ENCODE measurements around the gene ERVK3-1. TPM values are rescaled to one million over a fixed set of nuclear protein-coding genes. Genes with fewer than 3 reads are reported as not detected.

The ERVK3-1 gene
- total RNA-seq, 1 donor from 2014 or later = 40.4 TPM

DNA sequence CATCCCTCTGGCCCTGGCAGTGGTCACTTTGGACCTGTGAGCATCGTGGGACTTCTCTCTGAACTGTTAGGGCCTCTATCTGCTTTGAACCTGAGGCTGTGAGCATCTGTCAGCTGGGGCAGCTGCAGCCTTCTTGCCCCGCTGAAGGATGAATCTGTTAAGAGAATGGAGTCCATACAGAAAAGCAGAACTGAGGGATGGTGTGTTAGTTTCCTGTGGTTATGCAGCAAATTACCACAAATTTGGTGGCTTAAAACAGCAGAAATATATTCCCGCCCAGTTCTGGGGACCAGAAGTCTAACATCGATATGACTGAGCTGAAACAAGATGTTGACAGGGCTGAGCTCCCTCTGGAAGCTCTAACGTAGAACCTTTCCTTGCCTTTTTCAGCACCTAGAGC lies 59.0 kb downstream of the ERVK3-1 start:
- no peak for DNase-seq (ENCODE audit: low read depth)
- no peak overlapping the region for H3K4me3 ChIP-seq (ENCODE audit: low read depth, low read length)
- TF ChIP-seq, protein P1, sequence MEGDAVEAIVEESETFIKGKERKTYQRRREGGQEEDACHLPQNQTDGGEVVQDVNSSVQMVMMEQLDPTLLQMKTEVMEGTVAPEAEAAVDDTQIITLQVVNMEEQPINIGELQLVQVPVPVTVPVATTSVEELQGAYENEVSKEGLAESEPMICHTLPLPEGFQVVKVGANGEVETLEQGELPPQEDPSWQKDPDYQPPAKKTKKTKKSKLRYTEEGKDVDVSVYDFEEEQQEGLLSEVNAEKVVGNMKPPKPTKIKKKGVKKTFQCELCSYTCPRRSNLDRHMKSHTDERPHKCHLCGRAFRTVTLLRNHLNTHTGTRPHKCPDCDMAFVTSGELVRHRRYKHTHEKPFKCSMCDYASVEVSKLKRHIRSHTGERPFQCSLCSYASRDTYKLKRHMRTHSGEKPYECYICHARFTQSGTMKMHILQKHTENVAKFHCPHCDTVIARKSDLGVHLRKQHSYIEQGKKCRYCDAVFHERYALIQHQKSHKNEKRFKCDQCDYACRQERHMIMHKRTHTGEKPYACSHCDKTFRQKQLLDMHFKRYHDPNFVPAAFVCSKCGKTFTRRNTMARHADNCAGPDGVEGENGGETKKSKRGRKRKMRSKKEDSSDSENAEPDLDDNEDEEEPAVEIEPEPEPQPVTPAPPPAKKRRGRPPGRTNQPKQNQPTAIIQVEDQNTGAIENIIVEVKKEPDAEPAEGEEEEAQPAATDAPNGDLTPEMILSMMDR (conservative IDR thresholded peaks at IDR 0.05; ENCODE audit: low read depth, low read length) = no peak

Other genes starting within 250 kb of the ERVK3-1 start
- 1.7 and 3.5 TPM in 2 replicates for gene ZNF135, start 246.1 kb upstream of the ERVK3-1 start, total RNA-seq
- gene ZSCAN18, start 207.1 kb upstream of the ERVK3-1 start, total RNA-seq = 23.9 and 40.1 TPM in 2 replicates
- 4.1 and 7.1 TPM in 2 replicates for gene ZNF329, start 154.6 kb upstream of the ERVK3-1 start, total RNA-seq
- 23.6 and 24.7 TPM in 2 replicates for gene ZNF274, start 122.3 kb upstream of the ERVK3-1 start, total RNA-seq
- gene ZNF544, start 76.5 kb upstream of the ERVK3-1 start, total RNA-seq = 54.5 and 58.9 TPM in 2 replicates
- 4.2 and 4.5 TPM in 2 replicates for gene ZNF8, start 26.4 kb upstream of the ERVK3-1 start, total RNA-seq
- 1.3 and 1.9 TPM in 2 replicates for gene ZSCAN22, start 21.6 kb downstream of the ERVK3-1 start, total RNA-seq
- gene A1BG, start 48.1 kb downstream of the ERVK3-1 start, total RNA-seq = 2.7 and 20.1 TPM in 2 replicates
- 0.06 and 0.14 TPM in 2 replicates for gene ZNF497, start 57.4 kb downstream of the ERVK3-1 start, total RNA-seq
- gene ZNF837, start 75.7 kb downstream of the ERVK3-1 start, total RNA-seq = 2.4 and 11.5 TPM in 2 replicates
- gene RPS5, start 81.9 kb downstream of the ERVK3-1 start, total RNA-seq = 1,628 and 2,421 TPM in 2 replicates
- gene RNF225, start 90.3 kb downstream of the ERVK3-1 start, total RNA-seq = not detected in 2 replicates
- 5.3 and 10.5 TPM in 2 replicates for gene ZNF584, start 103.3 kb downstream of the ERVK3-1 start, total RNA-seq
- 1.8 and 2.4 TPM in 2 replicates for gene ZNF132, start 134.8 kb downstream of the ERVK3-1 start, total RNA-seq
- gene ZNF324B, start 146.2 kb downstream of the ERVK3-1 start, total RNA-seq = 0.98 and 3.8 TPM in 2 replicates
- 7.2 and 13.8 TPM in 2 replicates for gene ZNF324, start 161.7 kb downstream of the ERVK3-1 start, total RNA-seq
- gene ZNF446, start 171.0 kb downstream of the ERVK3-1 start, total RNA-seq = 8.6 and 9.7 TPM in 2 replicates
- gene SLC27A5, start 206.6 kb downstream of the ERVK3-1 start, total RNA-seq = 14.8 and 15.8 TPM in 2 replicates
- gene ZBTB45, start 214.4 kb downstream of the ERVK3-1 start, total RNA-seq = 18.2 and 23.7 TPM in 2 replicates
- 454 and 661 TPM in 2 replicates for gene TRIM28, start 238.7 kb downstream of the ERVK3-1 start, total RNA-seq
- gene CHMP2A, start 249.7 kb downstream of the ERVK3-1 start, total RNA-seq = 70.1 and 137 TPM in 2 replicates

Measured in epithelial cell of proximal tubule (primary cell).